GM10266 (cell line): ENCODE results near the gene PPP1R14C.

Experiments
- DNase-seq: peaks from one replicate; pipeline ENCODE4 v3.0.0; 2012; ENCODE audit errors: extremely low spot score
- TF ChIP-seq, protein P1 (sequence below): IDR thresholded peaks from 2 replicates; pipeline ENCODE4 v1.5.1; 2012; ENCODE audit warnings: mild to moderate bottlenecking, low read depth; ENCODE audit not compliant: control insufficient read depth, insufficient read depth; ENCODE audit errors: missing control alignments

PPP1R14C gene

DNA sequence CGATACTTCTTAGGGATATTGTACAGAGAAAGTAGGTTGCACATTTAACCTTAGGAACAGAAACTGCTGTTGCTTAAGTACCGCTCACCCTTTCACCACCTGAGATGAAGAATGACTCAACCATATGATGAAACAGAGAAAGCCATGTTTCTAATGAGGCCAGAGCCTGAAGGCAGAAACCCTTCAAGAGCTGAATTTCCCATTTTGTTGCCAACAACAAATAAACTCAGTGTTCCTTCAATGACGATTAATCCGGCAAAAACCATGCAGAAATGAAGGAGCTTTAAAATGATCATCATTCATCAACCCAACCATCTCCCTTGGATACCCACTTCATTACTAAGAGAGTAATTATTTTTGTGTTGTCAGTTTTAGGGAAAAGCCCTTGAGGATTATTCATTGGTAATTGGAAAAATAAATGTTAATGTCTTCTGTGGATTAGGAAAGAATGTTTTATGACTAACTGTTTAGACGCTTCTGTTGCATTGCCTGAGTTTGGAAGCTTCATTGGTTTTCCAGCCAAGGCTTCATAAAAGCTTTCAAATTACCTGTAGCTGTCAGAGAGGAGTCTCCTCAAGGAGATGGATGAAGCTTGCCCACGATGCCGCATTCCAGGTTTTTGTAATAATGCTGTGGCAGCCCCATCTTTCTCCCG, 113.9 kb downstream of the PPP1R14C start:
- no peak for DNase-seq

DNA sequence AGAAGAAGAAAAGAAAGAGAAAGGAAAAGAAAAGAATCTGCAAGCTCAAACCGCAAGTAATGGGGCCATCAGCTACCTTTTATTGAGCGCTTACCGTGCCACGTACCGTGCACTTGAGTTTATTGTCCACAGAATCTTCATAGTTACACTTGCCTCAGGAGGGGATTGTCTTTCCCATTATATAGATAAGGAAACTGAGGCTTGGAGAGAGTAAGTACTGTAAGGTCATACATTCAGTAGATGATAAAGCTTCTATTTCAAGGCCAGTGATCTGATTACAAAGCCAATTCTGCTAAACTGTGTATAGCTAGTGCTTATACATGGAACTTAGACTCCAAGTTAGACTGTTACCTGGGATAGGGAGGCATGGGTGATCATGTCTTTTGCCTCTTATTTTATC, 115.5 kb downstream of the PPP1R14C start:
- TF ChIP-seq, protein P1, sequence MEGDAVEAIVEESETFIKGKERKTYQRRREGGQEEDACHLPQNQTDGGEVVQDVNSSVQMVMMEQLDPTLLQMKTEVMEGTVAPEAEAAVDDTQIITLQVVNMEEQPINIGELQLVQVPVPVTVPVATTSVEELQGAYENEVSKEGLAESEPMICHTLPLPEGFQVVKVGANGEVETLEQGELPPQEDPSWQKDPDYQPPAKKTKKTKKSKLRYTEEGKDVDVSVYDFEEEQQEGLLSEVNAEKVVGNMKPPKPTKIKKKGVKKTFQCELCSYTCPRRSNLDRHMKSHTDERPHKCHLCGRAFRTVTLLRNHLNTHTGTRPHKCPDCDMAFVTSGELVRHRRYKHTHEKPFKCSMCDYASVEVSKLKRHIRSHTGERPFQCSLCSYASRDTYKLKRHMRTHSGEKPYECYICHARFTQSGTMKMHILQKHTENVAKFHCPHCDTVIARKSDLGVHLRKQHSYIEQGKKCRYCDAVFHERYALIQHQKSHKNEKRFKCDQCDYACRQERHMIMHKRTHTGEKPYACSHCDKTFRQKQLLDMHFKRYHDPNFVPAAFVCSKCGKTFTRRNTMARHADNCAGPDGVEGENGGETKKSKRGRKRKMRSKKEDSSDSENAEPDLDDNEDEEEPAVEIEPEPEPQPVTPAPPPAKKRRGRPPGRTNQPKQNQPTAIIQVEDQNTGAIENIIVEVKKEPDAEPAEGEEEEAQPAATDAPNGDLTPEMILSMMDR: no peak

More for the DNA sequence above, 113.9 kb downstream of the PPP1R14C start:
- TF ChIP-seq, protein P1: no peak

DNA sequence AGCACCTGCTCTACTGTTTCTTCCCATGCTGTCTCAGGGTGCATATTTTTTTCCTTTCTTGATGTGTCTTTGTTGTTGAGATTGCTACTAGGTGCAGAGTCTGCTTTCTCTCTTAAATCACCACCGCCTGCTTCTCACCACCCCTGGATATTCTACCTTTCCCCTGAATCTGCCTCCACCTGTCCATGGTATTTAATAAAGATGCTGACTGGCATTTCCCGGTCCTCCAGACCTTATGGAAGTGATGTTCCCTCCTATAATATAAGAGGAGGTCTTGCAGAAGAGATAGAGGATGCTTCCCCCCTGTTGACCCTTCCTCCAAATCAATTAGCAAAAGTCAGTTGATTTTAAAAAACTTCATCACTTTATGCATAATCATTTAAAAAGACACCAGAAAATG, 118.1 kb downstream of the PPP1R14C start:
- TF ChIP-seq, protein P1: no peak
- no peak for DNase-seq

More for the DNA sequence above, 115.5 kb downstream of the PPP1R14C start:
- no peak for DNase-seq

DNA sequence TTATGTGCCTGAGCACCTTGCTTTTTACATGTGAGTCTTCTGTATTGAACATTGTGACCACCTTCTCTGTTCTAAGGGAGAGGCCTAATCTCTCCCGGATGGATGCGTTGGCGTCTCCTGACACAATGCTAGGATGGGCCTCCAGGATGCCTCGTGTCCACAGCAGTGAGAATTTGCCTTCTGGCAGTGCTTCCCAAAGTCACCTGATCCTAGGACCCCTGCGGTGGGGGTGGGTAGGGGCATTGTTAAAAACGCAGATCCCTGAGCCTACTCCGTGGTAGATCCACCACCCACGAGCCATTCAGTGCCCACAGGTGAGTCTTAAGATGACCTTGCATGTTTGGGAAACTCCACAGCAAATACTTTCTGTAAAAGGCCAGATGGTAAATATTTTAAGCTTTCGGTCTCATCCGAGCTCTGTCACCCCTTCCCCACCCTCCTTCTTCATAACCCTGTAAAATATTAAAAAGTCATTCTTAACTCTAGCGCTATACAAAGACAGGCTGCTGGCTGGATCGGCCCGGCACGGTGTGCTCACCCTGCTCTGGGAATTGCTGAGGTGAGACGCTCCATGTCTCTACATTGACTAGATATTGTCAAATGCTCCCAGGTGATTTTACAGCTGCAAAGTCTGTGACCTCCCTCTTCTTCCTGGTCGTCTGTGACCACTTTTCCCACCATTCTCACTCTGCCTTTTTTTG, 119.3 kb downstream of the PPP1R14C start:
- DNase-seq: no peak
- TF ChIP-seq, protein P1: no peak

DNA sequence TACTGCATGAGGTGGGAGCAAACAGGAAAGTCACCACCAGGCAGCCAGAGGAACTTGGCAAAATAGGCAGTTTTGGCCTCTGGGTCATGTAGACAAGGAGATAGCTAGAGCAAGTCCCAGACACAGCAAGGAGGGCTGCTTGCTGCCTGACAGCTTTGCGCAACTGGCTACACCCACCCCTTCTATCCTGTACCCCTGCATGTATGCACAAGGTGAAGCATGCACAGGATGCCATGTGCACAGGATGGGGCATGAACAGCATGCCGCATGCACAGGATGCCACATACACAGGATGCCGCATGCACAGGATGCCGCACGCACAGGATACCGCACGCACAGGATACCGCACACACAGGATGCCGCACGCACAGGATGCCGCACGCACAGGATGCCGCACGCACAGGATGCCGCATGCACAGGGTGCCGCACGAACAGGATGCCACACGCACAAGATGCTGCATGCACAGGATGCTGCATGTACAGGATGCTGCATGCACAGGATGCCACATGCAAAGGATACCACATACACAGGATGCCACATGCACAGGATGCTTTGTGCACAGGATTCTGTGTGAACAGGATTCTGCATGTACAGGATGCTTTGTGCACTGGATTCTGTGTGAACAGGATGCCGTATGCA, 121.0 kb downstream of the PPP1R14C start:
- TF ChIP-seq, protein P1: no peak
- DNase-seq: no peak

DNA sequence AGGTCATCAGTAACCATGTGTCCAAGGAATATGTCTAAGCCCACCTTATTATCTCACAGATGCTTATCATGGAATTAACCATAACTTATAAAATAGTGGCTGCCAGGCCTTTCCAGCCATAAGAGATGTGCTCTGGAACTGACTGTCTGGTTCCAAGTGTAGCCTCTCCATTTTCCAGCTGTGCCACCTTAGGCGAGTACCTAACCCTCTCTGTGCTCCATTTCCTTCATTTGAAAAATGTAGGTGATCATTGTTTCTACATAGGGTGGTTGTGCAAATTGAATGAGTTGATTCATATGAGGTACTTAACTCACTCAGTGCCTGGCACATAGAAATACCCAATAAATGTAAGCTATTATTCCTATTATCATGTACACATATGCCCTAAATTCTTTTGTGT, 123.5 kb downstream of the PPP1R14C start:
- TF ChIP-seq, protein P1: no peak
- DNase-seq: no peak
